Measurements from ENCODE around the gene KIF2C.

GRCh38 chr1:44724296-44724954 is 15.2 kb upstream of the KIF2C start:
- TF ChIP-seq, protein P1, sequence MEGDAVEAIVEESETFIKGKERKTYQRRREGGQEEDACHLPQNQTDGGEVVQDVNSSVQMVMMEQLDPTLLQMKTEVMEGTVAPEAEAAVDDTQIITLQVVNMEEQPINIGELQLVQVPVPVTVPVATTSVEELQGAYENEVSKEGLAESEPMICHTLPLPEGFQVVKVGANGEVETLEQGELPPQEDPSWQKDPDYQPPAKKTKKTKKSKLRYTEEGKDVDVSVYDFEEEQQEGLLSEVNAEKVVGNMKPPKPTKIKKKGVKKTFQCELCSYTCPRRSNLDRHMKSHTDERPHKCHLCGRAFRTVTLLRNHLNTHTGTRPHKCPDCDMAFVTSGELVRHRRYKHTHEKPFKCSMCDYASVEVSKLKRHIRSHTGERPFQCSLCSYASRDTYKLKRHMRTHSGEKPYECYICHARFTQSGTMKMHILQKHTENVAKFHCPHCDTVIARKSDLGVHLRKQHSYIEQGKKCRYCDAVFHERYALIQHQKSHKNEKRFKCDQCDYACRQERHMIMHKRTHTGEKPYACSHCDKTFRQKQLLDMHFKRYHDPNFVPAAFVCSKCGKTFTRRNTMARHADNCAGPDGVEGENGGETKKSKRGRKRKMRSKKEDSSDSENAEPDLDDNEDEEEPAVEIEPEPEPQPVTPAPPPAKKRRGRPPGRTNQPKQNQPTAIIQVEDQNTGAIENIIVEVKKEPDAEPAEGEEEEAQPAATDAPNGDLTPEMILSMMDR (IDR thresholded peaks at IDR 0.05) = no peak
- TF ChIP-seq POLR2A (IDR thresholded peaks at IDR 0.05) = no peak

Data from uterus (tissue), 2 donors.